ENCODE measurements around the gene ZNF574. TPM values are rescaled to one million over a fixed set of nuclear protein-coding genes. Genes with fewer than 3 reads are reported as not detected.

The ZNF574 gene
- total RNA-seq, 1 donor from 2014 or later, result 15.2 TPM

DNA sequence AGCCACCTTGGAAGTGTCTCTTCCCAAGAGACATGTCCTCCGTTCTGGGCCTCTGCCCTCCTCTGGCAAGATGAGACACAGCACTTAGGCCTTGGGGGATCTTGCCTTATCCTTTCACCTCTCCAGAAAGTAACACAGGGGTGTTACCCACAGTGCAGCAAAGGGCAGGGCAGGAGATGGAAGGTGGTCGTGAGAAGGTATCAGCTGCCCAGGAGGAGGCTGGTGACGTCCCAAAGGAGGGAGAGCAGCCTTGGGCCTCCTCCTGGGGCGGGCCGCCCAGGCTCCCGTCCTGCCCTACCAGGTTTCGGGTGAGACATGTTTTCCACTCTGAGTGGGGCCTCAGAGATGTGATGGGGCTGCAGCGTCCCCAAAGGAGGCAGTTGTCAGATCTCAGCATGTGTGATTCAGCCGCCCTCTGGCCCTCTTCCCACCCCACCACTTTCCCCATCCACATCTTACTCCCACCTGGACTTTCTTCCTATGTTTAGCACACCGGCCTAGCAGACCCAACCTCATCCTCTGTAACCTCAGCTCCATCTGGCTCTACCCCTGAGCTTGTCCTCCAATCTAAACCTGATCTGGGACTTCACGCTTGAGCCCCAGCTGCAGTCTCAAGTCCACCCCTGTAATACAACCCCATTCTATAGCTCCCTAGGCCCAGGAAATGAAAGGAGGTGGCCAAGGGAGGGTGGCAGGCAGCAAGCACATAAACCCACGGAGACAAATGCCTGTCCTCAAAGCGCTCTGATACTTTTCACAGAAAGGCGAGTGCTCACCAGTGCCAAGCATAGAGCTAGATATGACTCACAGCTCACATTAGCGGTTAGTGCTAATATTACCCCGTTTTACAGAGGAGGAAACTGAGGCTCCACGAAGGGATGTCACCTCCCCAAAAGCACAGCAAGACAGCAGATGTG is 47.0 kb downstream of the ZNF574 start:
- intact Hi-C loops (cut with micrococcal nuclease), result loop anchor here (1.0 to 2.0 kb wide), 4 partner anchors 9 to 146 kb away; partner anchors contain the start of genes CIC and POU2F2

DNA sequence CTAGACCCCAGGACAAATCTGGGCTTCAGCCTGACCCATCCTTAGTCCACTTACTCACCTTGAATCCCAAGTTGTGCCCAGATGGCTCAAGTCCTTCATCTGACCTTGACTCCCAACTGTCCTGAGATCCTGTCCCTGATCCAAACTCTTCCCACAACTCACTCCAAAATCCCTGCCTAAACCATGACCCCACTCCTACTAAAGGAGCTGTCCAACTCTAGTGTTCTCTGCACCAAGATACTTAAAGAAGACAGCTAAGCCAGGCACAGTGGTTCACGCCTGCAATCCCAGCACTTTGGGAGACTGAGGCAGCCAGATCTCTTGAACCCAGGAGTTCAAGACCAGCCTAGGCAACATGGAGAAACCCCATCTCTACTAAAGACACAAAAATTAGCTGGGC is 47.8 kb downstream of the ZNF574 start:
- intact Hi-C loops (cut with micrococcal nuclease), result loop anchor here (2.0 kb wide), 1 partner anchor 145 kb away; the partner anchor contains the start of gene CIC

DNA sequence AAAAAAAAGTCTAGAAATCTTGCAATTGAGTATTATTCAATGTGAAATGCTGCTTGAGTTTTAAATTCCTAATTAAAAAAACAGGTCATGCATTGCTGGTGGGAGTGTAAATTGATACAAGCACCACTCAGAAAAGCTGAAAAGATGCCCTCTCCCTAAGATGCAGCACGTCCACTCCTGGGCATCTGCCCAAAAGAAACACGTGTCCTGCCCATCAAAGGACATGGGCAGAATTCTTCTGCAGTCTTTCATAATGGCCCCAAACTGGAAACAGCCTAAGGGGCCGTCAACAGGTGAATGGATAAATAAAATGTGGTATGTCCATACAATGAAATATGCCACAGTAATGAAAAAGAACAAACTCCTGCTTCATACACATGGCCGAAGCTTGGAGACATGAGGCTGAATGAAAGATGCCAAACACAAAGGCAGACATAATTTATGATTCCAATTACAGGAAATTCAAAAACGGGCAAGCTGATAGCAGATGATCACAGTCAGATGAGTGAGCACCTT is 48.5 kb downstream of the ZNF574 start:
- intact Hi-C loops (cut with micrococcal nuclease), result no loop called here

DNA sequence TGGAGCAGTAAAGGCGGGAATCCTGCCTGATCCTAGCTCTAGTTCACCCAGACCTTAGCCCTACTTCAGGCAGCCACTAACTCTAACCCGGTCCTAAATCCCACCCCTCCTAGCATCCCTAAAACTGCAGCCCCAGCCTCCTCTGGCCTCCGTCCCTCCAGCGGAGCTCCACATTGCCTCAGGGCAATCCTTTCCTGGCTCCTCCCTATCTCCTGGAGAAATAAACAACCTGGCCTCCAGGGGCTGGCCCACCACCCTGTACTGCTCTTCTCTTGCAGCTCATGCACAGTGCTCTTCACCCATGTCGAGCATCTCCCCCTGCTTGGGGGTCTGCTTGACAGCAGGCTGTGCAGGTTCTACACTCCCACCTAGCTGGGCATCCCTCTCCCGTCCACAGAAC is 49.6 kb downstream of the ZNF574 start:
- intact Hi-C loops (cut with micrococcal nuclease), result no loop called here

- intact Hi-C loops (cut with micrococcal nuclease), result no loop called here
Observed at GRCh38 chr19:42126574-42126973, 50.6 kb downstream of the ZNF574 start.

GRCh38 chr19:42129399-42130253 is 53.7 kb downstream of the ZNF574 start:
- intact Hi-C loops (cut with micrococcal nuclease), result loop anchor here (5.0 kb wide), 2 partner anchors 52 to 268 kb away; partner anchors contain the start of gene ZNF574

DNA sequence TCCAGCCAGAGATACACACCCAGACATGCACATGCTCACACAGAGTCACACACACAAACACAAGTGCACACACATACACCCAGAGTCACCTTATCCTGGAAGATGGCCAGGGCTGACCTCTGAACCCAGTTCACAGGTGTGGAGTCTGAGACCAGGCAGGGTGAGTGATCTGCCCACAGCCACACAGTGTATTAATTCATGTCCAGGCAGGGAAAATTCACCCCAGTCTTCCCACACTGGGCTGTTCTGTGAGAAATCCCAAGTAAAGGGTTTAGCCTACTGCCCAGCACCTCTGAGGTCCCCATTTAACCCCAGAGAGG is 54.2 kb downstream of the ZNF574 start:
- intact Hi-C loops (cut with micrococcal nuclease), result loop anchor here (5.0 kb wide), 2 partner anchors 53 to 267 kb away; partner anchors contain the start of gene ZNF574

Other genes with a start within 250 kb of the ZNF574 start
- gene LYPD4, start 231.5 kb upstream of the ZNF574 start, total RNA-seq, result not detected in 2 replicates
- not detected in 2 replicates for gene DMRTC2, start 231.1 kb upstream of the ZNF574 start, total RNA-seq
- gene RPS19, start 215.9 kb upstream of the ZNF574 start, total RNA-seq, result 3,144 and 3,263 TPM in 2 replicates
- 2.7 and 3.3 TPM in 2 replicates for gene CD79A, start 198.9 kb upstream of the ZNF574 start, total RNA-seq
- 638 and 664 TPM in 2 replicates for gene ARHGEF1, start 193.0 kb upstream of the ZNF574 start, total RNA-seq
- 1.9 and 2.1 TPM in 2 replicates for gene ERFL, start 147.7 kb upstream of the ZNF574 start, total RNA-seq
- 81.7 and 90.6 TPM in 2 replicates for gene RABAC1, start 116.8 kb upstream of the ZNF574 start, total RNA-seq
- 0.95 and 0.98 TPM in 2 replicates for gene ATP1A3, start 81.9 kb upstream of the ZNF574 start, total RNA-seq
- 3.6 and 4.6 TPM in 2 replicates for gene GRIK5, start 6.0 kb upstream of the ZNF574 start, total RNA-seq
- 42.8 and 46.2 TPM in 2 replicates for gene POU2F2, start 56.3 kb downstream of the ZNF574 start, total RNA-seq
- 47.7 and 48.8 TPM in 2 replicates for gene DEDD2, start 141.5 kb downstream of the ZNF574 start, total RNA-seq
- gene ZNF526, start 144.1 kb downstream of the ZNF574 start, total RNA-seq, result 20.1 and 20.4 TPM in 2 replicates
- 56.9 and 60.7 TPM in 2 replicates for gene GSK3A, start 166.4 kb downstream of the ZNF574 start, total RNA-seq
- gene ERF, start 179.0 kb downstream of the ZNF574 start, total RNA-seq, result 41.8 and 51.2 TPM in 2 replicates
- gene CIC, start 193.1 kb downstream of the ZNF574 start, total RNA-seq, result 98.8 and 99.3 TPM in 2 replicates
- gene PRR19, start 226.0 kb downstream of the ZNF574 start, total RNA-seq, result 0.51 and 0.76 TPM in 2 replicates
- gene PAFAH1B3, start 226.5 kb downstream of the ZNF574 start, total RNA-seq, result 35.5 and 36.8 TPM in 2 replicates
- gene TMEM145, start 237.1 kb downstream of the ZNF574 start, total RNA-seq, result 0.12 TPM in 1 of 2 replicates, not detected in the other
- gene MEGF8, start 249.5 kb downstream of the ZNF574 start, total RNA-seq, result 4.3 and 4.5 TPM in 2 replicates

Data from T-helper 1 cell treated with Interleukin-12 subunit alpha and Interleukin-12 subunit beta and Interleukin-4 antibody, amounts not matched to agents 30 ng/mL and 1 ng/mL, for 36 hours (primary cell).